GM12875 (cell line): ENCODE data around the gene CCP110.
A peak's percentile ranks its signal among the peaks of the same experiment; 100 is the strongest.

Experiments used
- H3K4me3 ChIP-seq: one replicate; pipeline ENCODE4 v1.5.1; 2011; ENCODE audit warnings: low read depth, low read length, control low read depth
- CTCF ChIP-seq: IDR thresholded peaks from 2 replicates; pipeline ENCODE4 v1.5.1; 2011; ENCODE audit warnings: low read depth, mild to moderate bottlenecking, control low read depth, inconsistent platforms, low read length, moderate library complexity, borderline replicate concordance; ENCODE audit not compliant: insufficient read depth

The CCP110 gene

DNA sequence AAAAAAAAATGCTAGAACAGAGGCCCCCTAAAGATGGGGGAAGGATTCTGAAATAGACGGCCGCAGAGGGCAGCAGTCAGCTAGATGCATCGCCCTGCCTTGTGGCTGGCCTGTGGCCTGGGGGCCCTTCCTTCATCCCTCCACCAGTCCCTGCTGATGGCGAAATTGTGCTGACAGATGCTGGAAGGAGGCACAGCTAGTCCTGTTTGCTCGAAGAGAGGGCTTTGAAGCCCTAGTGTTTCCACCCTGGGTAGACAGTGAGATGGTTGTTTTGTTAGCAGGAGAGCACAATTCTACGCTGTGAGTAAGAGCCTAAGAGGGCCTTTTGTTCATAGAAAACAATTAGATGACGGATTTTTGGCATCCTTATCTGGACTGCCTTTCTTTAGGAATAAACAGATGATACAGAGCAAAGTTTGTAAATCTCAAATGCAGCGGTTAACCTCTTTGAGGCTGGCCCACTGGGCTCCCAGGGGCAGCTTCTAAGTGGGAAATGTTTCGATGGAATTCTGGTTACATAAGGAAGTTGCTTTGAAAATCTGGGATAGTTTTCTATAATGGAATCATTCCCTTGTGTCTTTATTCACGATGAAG lies 54.7 kb downstream of the CCP110 start:
- no peak overlapping the region for H3K4me3 ChIP-seq
- TF ChIP-seq CTCF: no peak

GRCh38 chr16:19582050-19582831 lies 58.5 kb downstream of the CCP110 start:
- no peak overlapping the region for H3K4me3 ChIP-seq
- TF ChIP-seq CTCF: no peak

DNA sequence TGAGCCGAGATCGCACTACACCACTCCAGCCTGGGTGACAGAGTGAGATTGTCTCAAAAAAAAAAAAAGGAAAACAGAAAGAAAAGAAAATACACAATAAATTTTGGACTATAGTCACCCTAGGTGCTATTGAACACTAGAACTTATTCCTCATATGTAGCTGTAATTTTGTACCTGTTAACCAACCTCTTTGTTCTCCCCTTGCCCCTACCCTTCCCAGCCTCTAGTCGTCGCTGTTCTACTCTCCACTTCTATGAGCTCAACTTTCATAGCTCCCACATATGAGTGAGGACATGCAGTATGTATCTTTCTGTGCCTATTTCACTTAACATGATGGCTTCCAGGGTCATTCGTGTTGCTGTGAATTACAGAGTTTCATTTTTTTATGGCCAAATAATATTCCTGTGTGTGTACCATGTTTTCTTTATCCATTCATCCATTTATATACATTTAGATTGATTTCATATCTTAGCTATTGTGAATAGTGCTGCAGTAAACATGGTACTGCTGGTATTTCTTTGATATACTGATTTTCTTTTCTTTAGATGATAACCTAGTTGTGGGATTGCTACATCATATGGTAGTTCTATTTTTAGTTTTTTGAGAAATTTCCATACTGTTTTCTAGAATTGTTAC lies 60.0 kb downstream of the CCP110 start:
- TF ChIP-seq CTCF: peak; percentile 43; the same call in 1 of the 2 replicates
- H3K4me3 ChIP-seq: no peak overlapping the region

- TF ChIP-seq CTCF: no peak
- no peak overlapping the region for H3K4me3 ChIP-seq
These were observed 64.9 kb downstream of the CCP110 start for GRCh38 chr16:19588661-19589060.

DNA sequence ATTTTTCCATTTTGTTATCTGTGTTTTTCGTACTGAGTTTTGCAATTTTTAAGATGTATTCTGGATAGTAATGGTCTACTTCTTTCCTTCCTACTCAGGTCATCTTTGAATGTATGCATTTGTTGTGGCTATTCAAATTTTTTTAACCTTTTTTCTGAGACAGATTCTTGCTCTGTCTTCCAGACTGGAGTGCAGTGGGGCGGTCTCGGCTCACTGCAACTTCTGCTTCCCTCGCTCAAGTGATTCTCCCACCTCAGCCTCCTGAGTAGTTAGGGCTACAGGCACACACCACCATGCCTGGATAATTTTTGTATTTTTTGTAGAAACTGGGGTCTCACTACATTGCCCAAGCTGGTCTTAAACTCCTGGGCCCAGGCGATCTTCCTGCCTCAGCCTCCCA lies 65.4 kb downstream of the CCP110 start:
- TF ChIP-seq CTCF: no peak
- H3K4me3 ChIP-seq: no peak overlapping the region

DNA sequence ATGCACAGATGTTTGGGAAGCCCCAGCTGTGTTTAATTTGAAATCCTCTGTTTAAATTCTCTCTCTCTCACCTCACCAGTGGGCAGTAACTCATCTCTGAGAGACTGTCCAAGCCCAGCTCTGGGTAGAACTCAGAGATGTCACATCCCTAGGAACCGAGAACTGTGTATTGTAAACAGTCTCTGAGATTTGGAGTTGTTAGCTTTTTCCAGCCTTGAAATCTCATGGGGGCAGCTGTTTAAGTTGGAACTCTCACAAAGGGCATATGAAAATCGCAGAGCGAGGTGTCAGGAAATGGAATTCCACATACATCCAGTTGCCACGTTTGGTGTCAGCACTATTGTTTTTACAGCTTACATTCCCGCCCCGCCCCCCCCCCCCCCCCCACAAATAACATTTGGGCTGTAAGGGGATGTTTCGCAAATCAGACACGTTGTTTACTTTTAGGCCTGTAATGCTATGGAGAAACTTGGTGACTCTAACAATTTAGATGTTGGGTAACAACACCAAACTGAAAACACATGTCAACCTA lies 66.1 kb downstream of the CCP110 start:
- H3K4me3 ChIP-seq: no peak overlapping the region
- TF ChIP-seq CTCF: no peak
